NCI-H1105 treated with DMSO at 0.1 percent for 48 hours (cell line): ENCODE results near the gene ZBTB44.
"Not testable (repeated sequence)": the region's sequence is repeated elsewhere in the genome, so short reads cannot be mapped to it uniquely, and the experiment has no call there.

Experiments
- DNase-seq: peaks from one replicate; lab custom pipeline; 2025; lab: John Stamatoyannopoulos, UW

ZBTB44 gene

DNA sequence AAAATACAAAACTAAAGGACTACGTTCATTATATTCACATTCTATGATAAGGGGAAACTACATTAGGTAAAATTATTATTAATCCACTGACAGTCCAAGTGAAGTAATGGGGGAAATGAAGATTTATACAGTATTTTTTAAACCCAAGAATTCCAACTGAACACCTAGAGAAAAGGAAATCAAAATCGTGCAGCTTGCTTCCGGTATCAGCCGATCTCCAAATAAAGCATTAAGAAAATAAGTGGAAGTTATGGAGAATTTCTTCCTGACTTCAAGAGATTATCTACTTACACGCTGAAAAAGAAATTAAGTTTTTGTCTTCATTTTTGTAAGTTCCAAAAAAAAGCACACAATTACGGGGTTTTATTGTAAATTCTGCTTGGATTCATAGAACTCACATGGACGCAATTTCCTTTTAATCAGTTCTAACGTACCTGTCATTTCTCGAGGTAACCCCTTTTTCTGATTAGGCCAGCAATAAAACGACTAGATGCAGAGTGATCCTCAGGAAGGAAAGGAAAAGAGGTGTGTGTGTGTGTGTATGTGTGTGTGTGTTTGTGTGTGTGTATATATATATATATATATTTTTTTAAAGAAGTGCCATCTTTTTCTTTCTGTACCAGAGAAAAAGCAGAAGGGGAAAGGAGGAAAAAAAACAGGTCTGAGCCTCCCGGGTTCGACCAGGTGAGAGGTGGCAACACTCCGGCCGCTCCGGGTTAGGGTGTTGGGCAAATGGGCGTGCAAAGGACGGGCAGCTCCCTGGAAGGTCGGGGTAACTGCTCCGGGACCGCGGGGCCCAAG, 1.1 kb downstream of the ZBTB44 start:
- DNase-seq, result peak; percentile 16

GRCh38 chr11:130312046-130312445, 2.7 kb downstream of the ZBTB44 start:
- DNase-seq, result no peak

- no peak for DNase-seq
Measured at GRCh38 chr11:130310622-130311021, 4.1 kb downstream of the ZBTB44 start.

DNA sequence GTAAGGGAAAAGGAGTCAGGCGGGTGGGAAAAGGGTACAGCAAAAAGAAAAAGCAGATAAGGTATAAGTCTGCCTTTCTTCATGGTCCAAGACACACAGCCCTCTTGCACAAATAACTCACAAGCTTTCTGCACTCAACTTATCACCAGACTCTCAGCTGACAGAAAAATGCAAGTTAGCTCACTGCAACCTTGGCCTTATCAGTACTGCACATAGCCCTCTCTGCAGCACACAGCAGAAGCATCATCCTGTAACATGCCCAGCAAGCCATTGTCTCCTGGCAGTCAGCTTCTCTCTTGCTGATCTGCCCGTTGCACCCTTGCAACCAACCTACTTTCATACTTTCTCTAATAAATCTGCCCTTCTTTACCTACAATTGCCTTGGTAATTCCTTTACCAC, 5.8 kb downstream of the ZBTB44 start:
- DNase-seq, result no peak

GRCh38 chr11:130308059-130308458, 6.7 kb downstream of the ZBTB44 start:
- DNase-seq, result no peak

DNA sequence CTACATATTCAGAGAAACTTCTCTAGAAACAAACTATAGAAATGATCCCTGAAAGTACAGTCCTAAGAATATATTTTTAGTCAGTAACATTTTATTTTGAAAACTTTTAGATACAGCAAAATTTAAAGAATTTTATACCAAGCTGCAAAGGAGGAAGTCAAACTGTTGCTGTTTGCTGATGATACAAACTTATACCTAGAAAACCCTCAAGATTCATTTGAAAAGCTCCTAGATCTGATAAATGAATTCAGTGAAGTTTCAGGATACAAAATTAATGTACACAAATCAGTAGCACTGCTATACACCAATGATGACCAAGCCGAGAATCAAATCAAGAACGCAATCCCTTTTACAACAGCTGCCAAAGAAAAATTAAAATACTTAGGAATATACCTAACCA, 10.1 kb downstream of the ZBTB44 start:
- no peak for DNase-seq

DNA sequence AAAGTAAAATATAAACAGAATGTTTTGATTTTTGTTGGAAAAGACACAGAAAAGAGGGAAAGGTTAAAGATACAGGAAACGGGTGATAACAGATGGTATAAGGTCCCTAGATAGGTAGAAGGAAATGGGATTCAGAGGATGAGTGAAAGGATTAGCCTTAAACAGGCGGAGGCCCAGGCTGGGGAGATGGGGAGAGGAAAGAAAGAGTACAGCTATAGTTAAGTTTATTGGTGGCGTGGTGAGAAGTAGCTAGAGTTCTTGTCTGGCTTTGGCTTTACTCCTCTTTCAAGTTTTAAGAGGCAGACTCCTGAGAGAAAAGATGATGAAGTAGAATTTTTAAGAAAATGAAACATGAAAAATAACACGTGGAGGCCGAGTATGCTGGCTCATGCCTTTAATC, 13.7 kb downstream of the ZBTB44 start:
- DNase-seq, result no peak

DNA sequence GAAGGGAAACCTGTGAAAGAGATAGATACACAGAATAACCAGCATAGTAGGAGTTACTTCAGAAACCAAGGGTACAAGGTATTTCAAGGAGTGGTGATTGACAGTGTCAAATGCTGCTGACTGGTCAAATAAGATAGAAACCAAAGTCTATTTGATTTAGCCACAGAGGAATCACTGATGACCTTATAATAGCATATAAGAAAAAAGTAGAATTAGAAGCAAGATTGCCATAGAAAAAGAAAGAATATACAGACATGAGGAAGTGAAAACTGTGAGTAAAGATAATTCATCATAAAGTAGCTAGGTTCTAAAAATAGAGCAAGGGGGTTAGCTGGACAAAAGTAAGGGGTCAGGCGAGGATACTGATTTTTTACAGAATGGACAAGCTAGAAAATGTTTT, 14.2 kb downstream of the ZBTB44 start:
- no peak for DNase-seq

DNA sequence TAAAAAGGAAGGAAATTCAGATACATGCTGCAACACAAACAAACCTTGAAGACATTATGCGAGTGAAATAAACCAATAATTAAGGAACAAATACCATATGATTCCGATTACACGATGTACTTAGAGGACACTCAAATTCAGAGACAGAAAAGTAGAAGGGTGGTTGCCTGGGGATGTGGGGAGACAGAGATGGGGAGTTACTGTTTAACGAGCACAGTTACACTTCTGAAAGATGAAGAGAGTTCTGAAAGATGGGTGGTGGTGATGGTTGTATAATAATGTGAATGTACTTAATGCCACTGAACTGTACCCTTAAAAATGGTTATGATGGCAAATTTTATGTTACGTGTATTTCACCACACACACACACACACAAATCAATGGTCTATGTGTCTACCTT, 14.7 kb downstream of the ZBTB44 start:
- no peak for DNase-seq

GRCh38 chr11:130295657-130296056, 19.1 kb downstream of the ZBTB44 start:
- DNase-seq, result no peak

GRCh38 chr11:130282111-130282510, 32.6 kb downstream of the ZBTB44 start:
- DNase-seq, result no peak

GRCh38 chr11:130281341-130281740, 33.4 kb downstream of the ZBTB44 start:
- DNase-seq, result not testable (repeated sequence)

DNA sequence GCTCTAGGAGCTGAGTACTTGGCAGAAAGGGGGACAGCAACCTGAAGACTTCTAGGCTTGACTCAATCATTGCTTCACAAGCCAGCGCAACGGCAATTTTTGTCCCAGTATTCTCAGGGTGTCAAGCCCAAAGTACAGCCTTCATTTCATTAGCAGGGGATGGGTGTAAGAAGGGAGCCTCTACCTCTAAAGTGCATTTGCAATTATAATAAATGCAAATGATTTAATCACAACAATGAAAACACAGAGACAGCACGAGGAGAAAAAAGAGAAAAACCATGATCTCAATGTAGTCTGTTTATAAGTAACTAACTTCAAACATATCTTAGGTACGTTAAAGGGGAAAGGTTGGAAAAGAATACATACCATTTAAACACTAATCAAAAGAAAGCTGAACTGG, 34.7 kb downstream of the ZBTB44 start:
- DNase-seq, result no peak

GRCh38 chr11:130278745-130279144, 36.0 kb downstream of the ZBTB44 start:
- no peak for DNase-seq

- DNase-seq, result no peak
Measured at GRCh38 chr11:130278151-130278550, 36.6 kb downstream of the ZBTB44 start.

GRCh38 chr11:130272336-130272735, 42.4 kb downstream of the ZBTB44 start:
- no peak for DNase-seq

DNA sequence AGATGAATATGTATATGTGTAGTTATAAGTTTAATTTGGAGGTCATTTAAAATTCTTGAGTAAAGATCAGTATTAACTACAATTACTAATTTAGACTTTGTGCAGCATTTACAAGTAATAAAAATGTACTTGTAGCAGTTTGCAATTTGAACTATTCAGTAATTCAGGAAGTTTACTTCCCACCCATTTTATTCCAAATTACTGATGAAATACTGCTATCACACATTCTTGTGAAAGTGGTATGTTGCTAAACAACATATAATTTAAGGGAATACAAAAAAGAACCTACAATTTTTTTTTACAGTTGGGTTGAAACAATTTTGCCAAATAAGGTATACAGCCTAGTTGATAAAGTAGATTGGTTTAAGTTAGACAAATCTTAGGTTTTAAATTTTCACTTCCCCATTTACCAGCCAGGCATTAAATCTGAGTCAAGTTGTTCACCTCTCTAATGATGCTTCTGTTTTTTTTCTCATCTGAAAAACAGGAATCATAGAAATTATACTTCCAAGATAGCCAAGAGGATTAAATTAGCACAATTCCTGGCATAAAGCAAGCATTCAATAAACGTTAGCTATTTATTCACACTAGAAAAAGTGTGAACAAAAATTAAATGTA, 45.3 kb downstream of the ZBTB44 start:
- DNase-seq, result no peak

DNA sequence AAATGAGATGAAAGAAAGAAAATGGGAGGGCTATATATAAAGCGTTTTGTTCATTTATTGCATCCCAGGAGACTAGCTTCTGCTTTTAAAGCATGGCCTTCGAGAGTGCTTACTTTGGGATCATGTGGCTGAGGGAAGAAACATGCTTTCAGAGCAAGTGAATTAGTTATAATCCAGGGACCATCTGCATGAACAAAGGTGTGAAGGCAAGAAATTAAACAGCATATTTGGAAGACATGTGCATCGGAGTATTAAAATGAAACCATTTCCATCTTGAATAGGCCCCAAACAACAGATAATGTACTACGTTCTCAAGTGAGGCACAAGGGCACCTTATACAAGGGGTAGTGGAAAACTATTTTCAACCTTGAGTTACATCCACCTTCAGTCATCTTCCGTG, 51.4 kb downstream of the ZBTB44 start:
- DNase-seq, result no peak

DNA sequence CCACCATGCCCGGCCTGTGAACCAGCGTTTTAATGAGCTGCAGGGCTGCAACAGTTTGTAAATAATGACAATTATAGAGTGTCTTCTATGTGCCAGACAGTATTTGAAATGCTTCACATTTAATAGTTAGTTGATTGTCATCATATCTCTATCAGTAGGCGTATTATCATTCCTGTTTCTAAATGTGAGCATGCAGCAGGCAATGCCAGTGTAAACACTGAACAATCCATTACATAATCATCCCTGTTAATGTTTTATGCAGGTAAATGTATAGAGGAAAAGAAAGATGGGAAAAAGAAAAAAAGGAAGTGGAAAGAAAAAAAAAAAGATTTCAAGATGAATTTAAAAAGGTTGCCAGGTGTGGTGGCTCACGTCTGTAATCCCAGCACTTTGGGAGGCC, 52.3 kb downstream of the ZBTB44 start:
- DNase-seq, result no peak

DNA sequence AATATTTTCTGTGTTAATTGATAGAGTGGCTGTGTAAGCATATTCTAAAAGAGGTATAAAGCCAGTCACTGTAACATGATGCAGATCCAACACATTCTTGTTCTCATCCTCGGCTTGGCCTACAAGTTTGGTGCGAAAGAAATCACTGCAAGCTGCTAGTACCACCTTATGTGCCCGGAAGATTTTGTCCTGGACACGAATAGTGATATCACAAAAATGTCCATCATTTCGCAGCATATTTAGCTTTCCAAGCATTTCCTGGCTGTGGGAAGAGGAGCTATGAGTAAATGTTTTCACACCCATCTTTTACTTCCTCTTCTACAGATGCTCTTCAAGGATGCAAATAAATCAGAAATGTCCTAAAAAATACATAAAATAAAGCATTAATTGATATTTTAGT, 53.1 kb downstream of the ZBTB44 start:
- DNase-seq, result peak; percentile 80

DNA sequence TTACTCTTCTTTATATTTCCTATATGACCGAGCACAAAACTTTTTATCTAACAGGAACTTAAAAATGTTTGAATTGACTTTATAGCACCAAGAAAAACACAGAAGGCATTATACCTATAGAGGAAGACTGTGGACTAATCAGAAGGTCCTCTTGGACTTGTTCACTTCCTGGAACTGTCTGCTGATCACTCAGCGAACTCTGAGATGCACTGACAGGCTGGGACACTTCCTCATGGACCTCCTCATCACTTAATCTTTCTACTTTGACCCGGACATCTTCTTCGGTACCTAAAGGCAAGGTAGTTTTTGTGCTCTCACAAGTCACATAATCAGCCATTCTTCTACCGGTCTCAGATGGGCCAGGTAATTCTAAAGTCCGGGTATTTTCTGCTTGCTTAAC, 54.0 kb downstream of the ZBTB44 start:
- no peak for DNase-seq

GRCh38 chr11:130260080-130260627, 54.6 kb downstream of the ZBTB44 start:
- DNase-seq, result no peak

DNA sequence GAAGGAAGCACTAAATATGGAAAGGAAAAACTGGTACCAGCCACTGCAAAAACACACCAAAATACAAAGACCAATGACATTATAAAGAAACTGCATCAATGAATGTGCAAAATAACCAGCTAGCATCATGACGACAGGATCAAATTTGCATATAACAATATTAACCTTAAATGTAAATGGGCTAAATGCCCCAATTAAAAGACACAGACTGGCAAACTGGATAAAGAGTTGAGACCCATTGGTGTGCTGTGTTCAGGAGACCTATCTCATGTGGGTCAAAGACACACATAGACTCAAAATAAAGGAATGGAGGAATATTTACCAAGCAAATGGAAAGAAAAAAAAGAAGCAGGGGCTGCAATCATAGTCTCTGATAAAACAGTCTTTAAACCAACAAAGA, 63.0 kb downstream of the ZBTB44 start:
- DNase-seq, result not testable (repeated sequence)

DNA sequence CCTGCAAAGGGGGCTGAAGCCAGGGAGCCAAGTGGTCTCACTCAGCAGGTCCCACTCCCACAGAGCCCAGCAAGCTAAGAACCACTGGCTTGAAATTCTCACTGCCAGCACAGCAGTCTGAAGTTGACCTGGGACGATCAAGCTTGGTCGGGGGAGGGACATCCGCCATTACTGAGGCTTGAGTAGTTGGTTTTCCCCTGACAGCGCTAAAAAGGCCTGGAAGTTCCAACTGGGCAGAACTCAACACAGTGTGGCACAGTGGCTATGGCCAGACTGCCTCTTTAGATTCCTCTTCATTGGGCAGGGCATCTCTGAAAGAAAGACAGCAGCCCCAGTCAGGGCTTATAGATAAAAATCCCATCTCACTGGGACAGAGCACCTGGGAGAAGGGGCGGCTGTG, 64.8 kb downstream of the ZBTB44 start:
- DNase-seq, result not testable (repeated sequence)
